Measurements from ENCODE around the gene CCDC33. TPM values are rescaled to one million over a fixed set of nuclear protein-coding genes. Genes with fewer than 3 reads are reported as not detected.

Gene CCDC33
- total RNA-seq, 4 donors from 2014 or later, result not detected

- TF ChIP-seq POLR2AphosphoS5 (IDR thresholded peaks at IDR 0.05), result no peak
- TF ChIP-seq CTCF (IDR thresholded peaks at IDR 0.05), result no peak
- no peak for TF ChIP-seq POLR2A (IDR thresholded peaks at IDR 0.05; ENCODE audit: low read depth)
- TF ChIP-seq EP300 (IDR thresholded peaks at IDR 0.05), result no peak
- DNase-seq (ENCODE audit: extremely low spot score), result no peak
- H3K27me3 ChIP-seq, result peaks cover 0 to 17% (median 0%) of the 10 kb centered on the region in 4 donors
- H3K27ac ChIP-seq (replicated peaks in 1 of 4), result no peak overlapping the region
- peaks cover 14 to 33% (median 23%) of the 10 kb centered on the region in 4 donors for H3K4me1 ChIP-seq
- no peaks in the 10 kb centered on the region for H3K9me3 ChIP-seq
- H3K4me3 ChIP-seq, result no peak overlapping the region
- WGBS, result 63% methylated on average over 5 of the region's 6 CpGs
- intact Hi-C loops (cut with DNase I), result no loop called here
- H3K36me3 ChIP-seq, result no peaks in the 10 kb centered on the region
These were observed 16.2 kb downstream of the CCDC33 start for GRCh38 chr15:74252291-74252690.

GRCh38 chr15:74252721-74253120 is 16.6 kb downstream of the CCDC33 start:
- no peak for TF ChIP-seq EP300 (IDR thresholded peaks at IDR 0.05)
- peaks cover 0 to 21% (median 0%) of the 10 kb centered on the region in 4 donors for H3K27me3 ChIP-seq
- DNase-seq (ENCODE audit: extremely low spot score), result no peak
- H3K27ac ChIP-seq (replicated peaks in 1 of 4), result no peak overlapping the region
- intact Hi-C loops (cut with DNase I), result no loop called here
- H3K9me3 ChIP-seq, result no peaks in the 10 kb centered on the region
- H3K36me3 ChIP-seq, result no peaks in the 10 kb centered on the region
- WGBS, result 50% methylated on average over 1 of the region's 1 CpG
- H3K4me1 ChIP-seq, result peaks cover 14 to 33% (median 23%) of the 10 kb centered on the region in 4 donors
- no peak overlapping the region for H3K4me3 ChIP-seq

- H3K4me1 ChIP-seq, result peaks cover 14 to 33% (median 23%) of the 10 kb centered on the region in 4 donors
- WGBS, result 45% methylated on average over 6 of the region's 7 CpGs
- intact Hi-C loops (cut with DNase I), result no loop called here
- no peak for DNase-seq (ENCODE audit: extremely low spot score)
- H3K9me3 ChIP-seq, result no peaks in the 10 kb centered on the region
- TF ChIP-seq CTCF (IDR thresholded peaks at IDR 0.05), result no peak
- H3K27me3 ChIP-seq, result peaks cover 0 to 27% (median 0%) of the 10 kb centered on the region in 4 donors
- no peak overlapping the region for H3K4me3 ChIP-seq
- H3K27ac ChIP-seq (replicated peaks in 1 of 4), result no peak overlapping the region
- no peaks in the 10 kb centered on the region for H3K36me3 ChIP-seq
These were observed 17.2 kb downstream of the CCDC33 start for GRCh38 chr15:74253211-74253921.

- H3K4me1 ChIP-seq, result peaks cover 3 to 14% (median 9%) of the 10 kb centered on the region in 4 donors
- intact Hi-C loops (cut with DNase I), result no loop called here
- no peaks in the 10 kb centered on the region for H3K36me3 ChIP-seq
- no CpG with 5 or more reads among the region's 6 CpGs for WGBS
- H3K9me3 ChIP-seq, result no peaks in the 10 kb centered on the region
- H3K4me3 ChIP-seq, result no peak overlapping the region
- H3K27ac ChIP-seq (replicated peaks in 1 of 4), result no peak overlapping the region
- TF ChIP-seq EP300 (IDR thresholded peaks at IDR 0.05) (no peak), POLR2AphosphoS5 (IDR thresholded peaks at IDR 0.05) (no peak), POLR2A (IDR thresholded peaks at IDR 0.05; ENCODE audit: low read depth) (no peak), CTCF (IDR thresholded peaks at IDR 0.05) (no peak)
- H3K27me3 ChIP-seq, result peaks cover 0 to 63% (median 0%) of the 10 kb centered on the region in 4 donors
- DNase-seq (ENCODE audit: extremely low spot score), result no peak
These were observed 21.0 kb downstream of the CCDC33 start for GRCh38 chr15:74257105-74257504.

- TF ChIP-seq EP300 (IDR thresholded peaks at IDR 0.05), result no peak
- no peak for TF ChIP-seq POLR2AphosphoS5 (IDR thresholded peaks at IDR 0.05)
- TF ChIP-seq POLR2A (IDR thresholded peaks at IDR 0.05; ENCODE audit: low read depth), result no peak
- Histone ChIP-seq H3K4me1 (peaks cover 2 to 9% (median 5%) of the 10 kb centered on the region in 4 donors), H3K9me3 (no peaks in the 10 kb centered on the region), H3K27ac (replicated peaks in 1 of 4) (no peak overlapping the region), H3K36me3 (no peaks in the 10 kb centered on the region), H3K27me3 (peaks cover 0 to 63% (median 0%) of the 10 kb centered on the region in 4 donors), H3K4me3 (no peak overlapping the region)
- no peak for DNase-seq (ENCODE audit: extremely low spot score)
- 100% methylated on average over 1 of the region's 1 CpG for WGBS
- intact Hi-C loops (cut with DNase I), result no loop called here
These were observed 21.5 kb downstream of the CCDC33 start for GRCh38 chr15:74257623-74258022.
